Activated naive CD4-positive, alpha-beta T cell treated with anti-CD3 and anti-CD28 coated beads, Interleukin-2, amount 50 U/mL, for 72 hours (primary cell): Measurements from ENCODE around the gene TREML4. TPM values are rescaled to one million over a fixed set of nuclear protein-coding genes. Genes with fewer than 3 reads are reported as not detected.
"Not testable (repeated sequence)": the region's sequence is repeated elsewhere in the genome, so short reads cannot be mapped to it uniquely, and the experiment has no call there.

Experiments used
- ATAC-seq, 2 donors: fragments of 150-1000 bp; cut with Tn5 transposase; 2 replicates each; pipeline ENCODE4 v1.10.0; 2021; ENCODE audit warnings: mild to moderate bottlenecking in 2 of 2, moderate library complexity in 2 of 2
- DNase-seq, 2 donors: peaks; one replicate each; pipeline ENCODE4 v3.0.0; 2021 to 2022; ENCODE audit warnings: low spot score in 2 of 2
- H3K27ac Mint-ChIP-seq, 2 donors: one replicate each; pipeline ENCODE4 v1.8.0; 2022; ENCODE audit warnings: mild to moderate bottlenecking in 2 of 2, mixed read lengths in 2 of 2
- H3K36me3 Mint-ChIP-seq, 2 donors: one replicate each; pipeline ENCODE4 v1.8.0; 2022; ENCODE audit warnings: mixed read lengths in 2 of 2
- H3K9me3 Mint-ChIP-seq, 2 donors: one replicate each; pipeline ENCODE4 v1.8.0; 2022; ENCODE audit warnings: mixed read lengths in 2 of 2
- total RNA-seq, 2 donors: library from RNA; stranded (reverse); gene quantifications; one replicate each; pipeline ENCODE4 v1.2.3, GENCODE V29; 2022

TREML4 gene
- total RNA-seq, 2 donors from 2014 or later = not detected

GRCh38 chr6:41229721-41230120 is 1.6 kb downstream of the TREML4 start:
- DNase-seq (no peak), ATAC-seq (no peak)
- Mint-ChIP-seq H3K9me3 (no peaks in the 10 kb centered on the region), H3K27ac (peak overlapping the region; percentile 14 to 57), H3K36me3 (no peaks in the 10 kb centered on the region)

- DNase-seq = no peak
- no peak for ATAC-seq
- no peaks in the 10 kb centered on the region for H3K36me3 Mint-ChIP-seq
These were observed 3.1 kb downstream of the TREML4 start for GRCh38 chr6:41231246-41231645.

GRCh38 chr6:41232667-41233066 is 4.5 kb downstream of the TREML4 start:
- ATAC-seq = no peak
- Mint-ChIP-seq H3K36me3 (no peaks in the 10 kb centered on the region), H3K9me3 (no peaks in the 10 kb centered on the region), H3K27ac (no peak overlapping the region)
- no peak for DNase-seq

More at GRCh38 chr6:41231246-41231645, 3.1 kb downstream of the TREML4 start:
- Mint-ChIP-seq H3K27ac (no peak overlapping the region), H3K9me3 (no peaks in the 10 kb centered on the region)

- no peak for ATAC-seq
- no peak overlapping the region for H3K27ac Mint-ChIP-seq
These were observed 8.1 kb downstream of the TREML4 start for GRCh38 chr6:41236276-41236675.

GRCh38 chr6:41237128-41237527 is 9.0 kb downstream of the TREML4 start:
- no peak for DNase-seq
- H3K36me3 Mint-ChIP-seq = no peaks in the 10 kb centered on the region
- ATAC-seq = no peak
- H3K27ac Mint-ChIP-seq = no peak overlapping the region
- H3K9me3 Mint-ChIP-seq = no peaks in the 10 kb centered on the region

More at GRCh38 chr6:41236276-41236675, 8.1 kb downstream of the TREML4 start:
- Mint-ChIP-seq H3K9me3 (no peaks in the 10 kb centered on the region), H3K36me3 (no peaks in the 10 kb centered on the region)
- DNase-seq = no peak

GRCh38 chr6:41239467-41240159 is 11.5 kb downstream of the TREML4 start:
- peaks cover 0 to 4% of the 10 kb centered on the region in 2 donors for H3K9me3 Mint-ChIP-seq
- no peak overlapping the region for H3K27ac Mint-ChIP-seq
- DNase-seq = no peak
- H3K36me3 Mint-ChIP-seq = no peaks in the 10 kb centered on the region
- ATAC-seq = no peak

GRCh38 chr6:41246529-41246928 is 18.4 kb downstream of the TREML4 start:
- H3K36me3 Mint-ChIP-seq, ATAC-seq, H3K27ac Mint-ChIP-seq, H3K9me3 Mint-ChIP-seq, DNase-seq: not testable (repeated sequence)

GRCh38 chr6:41247288-41247865 is 19.2 kb downstream of the TREML4 start:
- no peak for DNase-seq
- no peak for ATAC-seq
- Mint-ChIP-seq H3K9me3 (peaks cover 0 to 8% of the 10 kb centered on the region in 2 donors), H3K36me3 (no peaks in the 10 kb centered on the region), H3K27ac (peak overlapping the region in 1 of 2 donors; percentile 18)

GRCh38 chr6:41247882-41248705 is 19.9 kb downstream of the TREML4 start:
- ATAC-seq (no peak), DNase-seq (no peak)
- no peaks in the 10 kb centered on the region for H3K36me3 Mint-ChIP-seq
- H3K9me3 Mint-ChIP-seq = peaks cover 0 to 4% of the 10 kb centered on the region in 2 donors
- H3K27ac Mint-ChIP-seq = peak overlapping the region in 1 of 2 donors; percentile 18

GRCh38 chr6:41252401-41253169 is 24.4 kb downstream of the TREML4 start:
- ATAC-seq (no peak), DNase-seq (no peak)
- H3K36me3 Mint-ChIP-seq = no peaks in the 10 kb centered on the region
- no peak overlapping the region for H3K27ac Mint-ChIP-seq
- no peaks in the 10 kb centered on the region for H3K9me3 Mint-ChIP-seq

- Mint-ChIP-seq H3K36me3 (peaks cover 0 to 9% of the 10 kb centered on the region in 2 donors), H3K27ac (no peak overlapping the region), H3K9me3 (peaks cover 0 to 9% of the 10 kb centered on the region in 2 donors)
- ATAC-seq (no peak), DNase-seq (no peak)
These were observed 27.0 kb downstream of the TREML4 start for GRCh38 chr6:41255110-41255509.

- H3K27ac Mint-ChIP-seq = no peak overlapping the region
- ATAC-seq = no peak
- peaks cover 0 to 9% of the 10 kb centered on the region in 2 donors for H3K36me3 Mint-ChIP-seq
- DNase-seq = no peak
- peaks cover 3 to 9% of the 10 kb centered on the region in 2 donors for H3K9me3 Mint-ChIP-seq
These were observed 27.6 kb downstream of the TREML4 start for GRCh38 chr6:41255638-41256246.

- DNase-seq = no peak
- H3K36me3 Mint-ChIP-seq = peaks cover under 1 to 9% of the 10 kb centered on the region in 2 donors
- ATAC-seq = no peak
- H3K9me3 Mint-ChIP-seq = peaks cover 4 to 9% of the 10 kb centered on the region in 2 donors
- H3K27ac Mint-ChIP-seq = no peak overlapping the region
These were observed 28.2 kb downstream of the TREML4 start for GRCh38 chr6:41256383-41256782.

GRCh38 chr6:41257369-41258195 is 29.4 kb downstream of the TREML4 start:
- no peak for ATAC-seq
- Mint-ChIP-seq H3K9me3 (peaks cover 9 to 18% of the 10 kb centered on the region in 2 donors), H3K27ac (no peak overlapping the region), H3K36me3 (peaks cover 9 to 10% of the 10 kb centered on the region in 2 donors)
- DNase-seq = no peak

GRCh38 chr6:41258196-41258493 is 30.0 kb downstream of the TREML4 start:
- ATAC-seq (no peak), DNase-seq (no peak)
- Mint-ChIP-seq H3K27ac (no peak overlapping the region), H3K36me3 (peaks cover 10 to 12% of the 10 kb centered on the region in 2 donors), H3K9me3 (peaks cover 11 to 20% of the 10 kb centered on the region in 2 donors)
